PFSK-1 (cell line): ENCODE measurements around the gene CHM.

Source experiments
- FOXP2 ChIP-seq: optimal IDR thresholded peaks from 2 replicates; pipeline ENCODE3; 2011; ENCODE audit warnings: borderline replicate concordance, control low read depth, inconsistent platforms; ENCODE audit not compliant: insufficient read depth; ENCODE audit errors: extremely low read length, extremely low read depth
- POLR2AphosphoS5 ChIP-seq: IDR thresholded peaks from 2 replicates; pipeline ENCODE4 v1.6.1; 2012; ENCODE audit warnings: low read depth, mild to moderate bottlenecking, control low read depth, low read length, moderate library complexity
- REST ChIP-seq, 2 experiments: IDR thresholded peaks; 2 replicates each; pipeline versions ENCODE4 v1.6.1 to v1.8.0; 2011 to 2012; ENCODE audit warnings: low read depth in 2 of 2, low read length in 2 of 2, control low read depth in 1 of 2, inconsistent platforms in 1 of 2, mild to moderate bottlenecking in 1 of 2, moderate library complexity in 1 of 2; ENCODE audit not compliant: insufficient read depth in 1 of 2
- SIN3A ChIP-seq: IDR thresholded peaks from 2 replicates; pipeline ENCODE4 v1.6.1; 2012; ENCODE audit warnings: mild to moderate bottlenecking, low read length, moderate library complexity, borderline replicate concordance; ENCODE audit not compliant: insufficient read depth
- TAF1 ChIP-seq: IDR thresholded peaks from 2 replicates; pipeline ENCODE4 v1.6.1; 2012; ENCODE audit warnings: low read length, control low read depth, borderline replicate concordance; ENCODE audit not compliant: insufficient read depth

CHM gene

GRCh38 chrX:85994797-85995196, 52.6 kb downstream of the CHM start:
- no peak for TF ChIP-seq POLR2AphosphoS5
- TF ChIP-seq TAF1: no peak
- no peak for TF ChIP-seq REST (IDR thresholded peaks at IDR 0.05; ENCODE audit: insufficient read depth in 1 of 2, low read depth in 2 of 2, low read length in 2 of 2)
- TF ChIP-seq FOXP2: no peak
- no peak for TF ChIP-seq SIN3A

- no peak for TF ChIP-seq REST (IDR thresholded peaks at IDR 0.05; ENCODE audit: insufficient read depth in 1 of 2, low read depth in 2 of 2, low read length in 2 of 2)
- TF ChIP-seq TAF1: no peak
- no peak for TF ChIP-seq FOXP2
These were observed 53.1 kb downstream of the CHM start for GRCh38 chrX:85994228-85994627.

- no peak for TF ChIP-seq FOXP2
- no peak for TF ChIP-seq REST (IDR thresholded peaks at IDR 0.05; ENCODE audit: insufficient read depth in 1 of 2, low read depth in 2 of 2, low read length in 2 of 2)
- TF ChIP-seq SIN3A: no peak
- no peak for TF ChIP-seq TAF1
- no peak for TF ChIP-seq POLR2AphosphoS5
These were observed 53.7 kb downstream of the CHM start for GRCh38 chrX:85993539-85994197.

GRCh38 chrX:85992811-85993229, 54.5 kb downstream of the CHM start:
- TF ChIP-seq SIN3A: no peak
- no peak for TF ChIP-seq FOXP2
- TF ChIP-seq TAF1: no peak
- TF ChIP-seq REST (IDR thresholded peaks at IDR 0.05; ENCODE audit: insufficient read depth in 1 of 2, low read depth in 2 of 2, low read length in 2 of 2): no peak
- TF ChIP-seq POLR2AphosphoS5: no peak

- TF ChIP-seq SIN3A: no peak
- no peak for TF ChIP-seq TAF1
- TF ChIP-seq POLR2AphosphoS5: no peak
- no peak for TF ChIP-seq FOXP2
- TF ChIP-seq REST (IDR thresholded peaks at IDR 0.05; ENCODE audit: insufficient read depth in 1 of 2, low read depth in 2 of 2, low read length in 2 of 2): no peak
These were observed 59.0 kb downstream of the CHM start for GRCh38 chrX:85988353-85988752.
